ENCODE results near the gene AVPR1B. TPM values are rescaled to one million over a fixed set of nuclear protein-coding genes. Genes with fewer than 3 reads are reported as not detected.

AVPR1B gene
- total and polyA plus RNA-seq, 2 donors (not counting 3 experiments of a cell fraction or from before 2014, with no cell fraction given): not detected

DNA sequence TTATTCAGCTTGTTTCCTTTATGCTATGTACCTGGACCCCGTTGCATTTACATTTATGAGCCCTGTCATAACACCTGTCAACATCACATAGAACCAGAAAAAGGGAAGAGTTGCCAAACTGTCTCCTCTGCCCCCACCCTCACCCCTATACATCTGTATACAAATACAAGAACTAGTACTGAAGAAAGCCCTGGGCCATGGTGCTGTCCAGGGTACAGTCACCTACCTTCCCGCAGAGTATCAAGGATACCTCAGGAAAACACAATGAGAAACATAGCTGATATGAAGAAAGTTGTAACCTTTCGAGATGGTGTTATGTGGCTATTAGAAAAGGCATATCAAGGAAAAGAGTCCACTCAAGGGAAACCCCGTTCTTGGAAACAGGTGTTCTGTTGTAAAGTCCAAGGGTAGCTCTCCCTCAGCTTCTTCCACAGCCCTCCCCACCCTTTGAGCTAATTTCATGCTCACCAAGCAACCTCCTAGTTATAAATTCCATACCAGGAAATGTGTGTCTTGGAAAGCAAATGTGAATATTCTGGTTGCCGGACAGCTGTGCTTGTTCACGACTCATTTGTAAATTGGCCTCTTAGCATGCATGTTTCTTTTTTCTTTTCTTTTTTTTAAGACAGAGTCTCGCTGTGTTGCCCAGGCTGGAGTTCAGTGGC is 16.7 kb upstream of the AVPR1B start:
- H3K79me2 ChIP-seq (ENCODE audit: control insufficient read depth, insufficient read depth, low read length): no peaks in the 10 kb centered on the region

More for the DNA sequence above, 16.7 kb upstream of the AVPR1B start:
- H3K4me1 ChIP-seq (ENCODE audit: control insufficient read depth, extremely low read depth, insufficient read depth, low read length): no peaks in the 10 kb centered on the region
- H3K27ac ChIP-seq (ENCODE audit: insufficient read depth, low read depth, low read length): no peak overlapping the region
- peak; percentile 12 for DNase-seq (ENCODE audit: low read depth, low spot score)
- H3K27me3 ChIP-seq (ENCODE audit: control insufficient read depth in 2 of 2, insufficient read depth in 2 of 2, low read length in 2 of 2): peaks cover 25 to 28% of the 10 kb centered on the region in 2 experiments
- H3K9me1 ChIP-seq (replicated peaks; ENCODE audit: control insufficient read depth, extremely low read depth, insufficient read depth, low read length): no peaks in the 10 kb centered on the region
- no peak overlapping the region for H3K9ac ChIP-seq (replicated peaks; ENCODE audit: extremely low read depth, insufficient read depth, low read length)
- TF ChIP-seq POLR2A (IDR thresholded peaks at IDR 0.05; ENCODE audit: low read depth, low read length): no peak
- TF ChIP-seq POLR2AphosphoS5 (IDR thresholded peaks at IDR 0.05; ENCODE audit: insufficient read depth, low read depth, low read length): no peak
- TF ChIP-seq, protein P1, sequence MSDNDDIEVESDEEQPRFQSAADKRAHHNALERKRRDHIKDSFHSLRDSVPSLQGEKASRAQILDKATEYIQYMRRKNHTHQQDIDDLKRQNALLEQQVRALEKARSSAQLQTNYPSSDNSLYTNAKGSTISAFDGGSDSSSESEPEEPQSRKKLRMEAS (IDR thresholded peaks at IDR 0.05; ENCODE audit: insufficient read depth, insufficient read length): no peak
- no peak for TF ChIP-seq MYC (IDR thresholded peaks at IDR 0.05; ENCODE audit: low read depth, low read length)
- no peak for TF ChIP-seq CTCF (IDR thresholded peaks at IDR 0.05; ENCODE audit: extremely low read depth in 1 of 2, insufficient read depth in 1 of 2, low read depth in 1 of 2, low read length in 2 of 2)
- TF ChIP-seq JUN (IDR thresholded peaks at IDR 0.05; ENCODE audit: borderline replicate concordance, insufficient read depth, insufficient read length, low read depth): no peak
- TF ChIP-seq EZH2 (IDR thresholded peaks at IDR 0.05; ENCODE audit: borderline replicate concordance, low read depth, low read length, severe bottlenecking): no peak
- TF ChIP-seq GATA2 (IDR thresholded peaks at IDR 0.05; ENCODE audit: insufficient read depth, insufficient read length, low read depth, low read length): no peak
- TF ChIP-seq FOS (IDR thresholded peaks at IDR 0.05; ENCODE audit: borderline replicate concordance, insufficient read depth, low read length): no peak
- no peak overlapping the region for H3K4me3 ChIP-seq (replicated peaks in 1 of 3; ENCODE audit: insufficient read depth in 1 of 3, low read depth in 1 of 3, low read length in 3 of 3)
- H2AFZ ChIP-seq (ENCODE audit: low read depth, low read length): no peak overlapping the region
- ChIA-PET CTCF (no interaction called here), POLR2A (no interaction called here)
- no peak for FAIRE-seq
- no peak overlapping the region for H3K4me2 ChIP-seq (ENCODE audit: insufficient read depth, low read length)
- H3K9me3 ChIP-seq (replicated peaks; ENCODE audit: control insufficient read depth, insufficient read depth, low read length): no peaks in the 10 kb centered on the region
- dilution Hi-C loops (cut with MboI; ENCODE audit: extremely low pct_ligation_motif_present, low sequenced_read_pairs) (no loop called here), intact Hi-C loops (cut with micrococcal nuclease) (no loop called here)
- no peaks in the 10 kb centered on the region for H4K20me1 ChIP-seq (replicated peaks; ENCODE audit: control insufficient read depth, extremely low read depth, insufficient read depth, low read length)
- H3K36me3 ChIP-seq (ENCODE audit: control insufficient read depth in 2 of 2, extremely low read depth in 1 of 2, insufficient read depth in 2 of 2, low read length in 2 of 2): no peaks in the 10 kb centered on the region
- no TSS peak for BruUV-seq (replicated peaks)

Data from endothelial cell of umbilical vein (primary cell).